PC-3 (cell line): ENCODE results near the gene TAC4. TPM values are rescaled to one million over a fixed set of nuclear protein-coding genes. Genes with fewer than 3 reads are reported as not detected.

Source experiments
- ATAC-seq: fragments of 200-7000 bp; cut with Tn5 transposase; 2 replicates; pipeline ENCODE4 v1.9.1; 2020; ENCODE audit warnings: mild to moderate bottlenecking, moderate library complexity
- BruUV-seq: library from RNA; stranded (reverse); fragments of 400-500 nt; replicated peaks from 2 replicates; lab custom pipeline; 2021; lab: Mats Ljungman, UMichigan
- CTCF ChIA-PET: fragments of 300-600 bp; sonication (Branson Sonifier 250); formaldehyde crosslinking; loops from one replicate; lab custom pipeline; 2022; ENCODE audit warnings: antibody characterized with exemption; lab: Charles Lee
- POLR2A ChIA-PET: fragments of 300-600 bp; sonication (Branson Sonifier 250); formaldehyde crosslinking; loops from one replicate; lab custom pipeline; 2022; ENCODE audit warnings: antibody characterized with exemption; ENCODE audit not compliant: unreplicated experiment; lab: Charles Lee
- DNase-seq: peaks from one replicate; pipeline ENCODE4 v3.0.0-alpha.2; 2015
- H2AFZ ChIP-seq: fragments of 300-600 bp; sonication (generic); 2 replicates; pipeline ENCODE4 v1.6.0; 2016; ENCODE audit warnings: antibody characterized with exemption, low read length
- H3F3A ChIP-seq: fragments of 300-600 bp; sonication (generic); one replicate; pipeline ENCODE4 v1.6.0; 2017; ENCODE audit warnings: antibody characterized with exemption, low read length, control low read depth, mild to moderate bottlenecking; ENCODE audit not compliant: unreplicated experiment
- H3K27ac ChIP-seq: fragments of 300-600 bp; sonication (generic); 2 replicates; pipeline ENCODE4 v1.5.1; 2016; ENCODE audit warnings: mild to moderate bottlenecking, low read length
- H3K27me3 ChIP-seq: fragments of 300-600 bp; sonication (generic); 2 replicates; pipeline ENCODE4 v1.6.1; 2016; ENCODE audit warnings: low read length, mixed read lengths
- H3K36me3 ChIP-seq: fragments of 300-600 bp; sonication (generic); 2 replicates; pipeline ENCODE4 v1.6.1; 2016; ENCODE audit warnings: low read depth, mixed run types, low read length, mixed read lengths
- H3K4me1 ChIP-seq: fragments of 300-600 bp; sonication (generic); 2 replicates; pipeline ENCODE4 v1.5.1; 2016; ENCODE audit warnings: low read length; ENCODE audit not compliant: insufficient read depth
- H3K4me2 ChIP-seq: fragments of 300-600 bp; sonication (generic); 2 replicates; pipeline ENCODE4 v1.6.0; 2016; ENCODE audit warnings: low read length
- H3K4me3 ChIP-seq: fragments of 300-600 bp; sonication (generic); 2 replicates; pipeline ENCODE4 v1.5.1; 2016; ENCODE audit warnings: mild to moderate bottlenecking, low read length, mixed read lengths
- H3K79me2 ChIP-seq: fragments of 300-600 bp; sonication (generic); 2 replicates; pipeline ENCODE4 v1.6.1; 2017; ENCODE audit warnings: low read length, mixed read lengths
- H3K9ac ChIP-seq: fragments of 300-600 bp; sonication (generic); 2 replicates; pipeline ENCODE4 v1.6.0; 2016; ENCODE audit warnings: mild to moderate bottlenecking, low read length
- H3K9me2 ChIP-seq: fragments of 300-600 bp; sonication (generic); replicated peaks from 2 replicates; pipeline ENCODE4 v1.6.1; 2016; ENCODE audit warnings: mixed run types, low read length, mixed read lengths
- H3K9me3 ChIP-seq: fragments of 300-600 bp; sonication (generic); 2 replicates; pipeline ENCODE4 v1.6.1; 2016; ENCODE audit warnings: low read length, mixed read lengths
- H4K20me1 ChIP-seq: fragments of 300-600 bp; sonication (generic); 2 replicates; pipeline ENCODE4 v1.6.1; 2016; ENCODE audit warnings: low read length, mixed read lengths
- EZH2 ChIP-seq: fragments of 300-600 bp; sonication (generic); IDR thresholded peaks from one replicate; pipeline ENCODE4 v1.6.1; 2017; ENCODE audit warnings: antibody characterized with exemption, mild to moderate bottlenecking, low read length; ENCODE audit not compliant: unreplicated experiment
- EZH2phosphoT487 ChIP-seq: fragments of 300-600 bp; sonication (generic); IDR thresholded peaks from 2 replicates; pipeline ENCODE4 v1.6.1; 2018; ENCODE audit warnings: mild to moderate bottlenecking, antibody characterized with exemption, low read length, borderline replicate concordance
- intact Hi-C: fragments of 100-400 bp; cut with micrococcal nuclease; formaldehyde crosslinking; loops from 2 replicates; pipeline ENCODE4 v1.9.0; 2023
- total RNA-seq: library from RNA; depleted of rRNA; stranded (reverse); fragments of >200 nt; gene quantifications from 2 replicates; pipeline ENCODE4 v1.2.3, GENCODE V29; 2014
- TF ChIP-seq, protein P1 (sequence below): fragments of 300-600 bp; sonication (generic); conservative IDR thresholded peaks from 2 replicates; pipeline ENCODE4 v1.5.1; 2017; ENCODE audit warnings: antibody characterized with exemption, low read depth, mild to moderate bottlenecking, low read length

The TAC4 gene
- total RNA-seq, 1 experiment from 2014 or later = not detected

DNA sequence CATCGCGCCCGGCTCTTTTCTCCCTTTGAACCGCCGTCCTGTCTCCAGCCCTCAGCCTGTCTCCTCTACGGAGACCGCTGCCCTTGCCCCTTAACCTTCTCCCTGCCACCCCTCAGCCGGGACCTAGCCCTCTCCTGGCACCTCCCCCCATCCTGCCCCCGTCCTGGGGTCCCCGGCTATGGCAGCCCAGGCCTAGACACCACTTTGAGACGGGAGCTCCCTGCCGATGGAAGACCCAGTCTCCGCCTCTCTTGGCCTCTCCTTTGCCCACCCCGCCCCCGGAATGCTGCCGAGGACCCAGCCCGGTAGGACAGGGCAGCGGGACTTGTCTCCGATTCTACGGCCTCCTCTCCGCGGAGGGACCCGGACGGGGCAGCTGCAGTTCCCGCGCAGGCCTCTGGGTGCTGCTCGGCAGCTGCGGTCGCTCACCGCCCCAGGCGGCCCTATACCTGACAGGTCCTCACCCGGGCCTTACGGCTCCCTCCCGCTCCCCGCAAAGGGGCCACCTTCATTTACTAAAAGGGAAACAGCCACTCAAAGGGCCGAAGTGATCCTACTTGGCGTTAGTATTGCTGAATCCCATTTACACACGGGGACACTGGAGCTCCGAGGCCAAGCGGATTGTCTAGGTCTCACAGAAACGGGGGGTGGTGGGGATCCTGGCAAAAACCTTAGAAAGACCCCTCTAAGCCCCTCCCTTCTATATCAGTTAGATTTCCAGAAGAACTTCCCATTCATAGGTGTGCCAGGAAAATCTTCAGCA, 32.6 kb upstream of the TAC4 start:
- DNase-seq = peak; percentile 91
- Histone ChIP-seq H3F3A (no peaks in the 10 kb centered on the region), H3K36me3 (no peaks in the 10 kb centered on the region), H3K4me3 (peak overlapping the region; percentile 43; the same call in 1 of the 2 replicates), H2AFZ (peak overlapping the region; percentile 63), H3K27me3 (no peaks in the 10 kb centered on the region), H3K4me1 (no peaks in the 10 kb centered on the region), H3K9me3 (no peaks in the 10 kb centered on the region), H3K9me2 (no peaks in the 10 kb centered on the region), H3K4me2 (peak overlapping the region; percentile 71), H3K9ac (no peak overlapping the region), H4K20me1 (no peaks in the 10 kb centered on the region), H3K79me2 (no peaks in the 10 kb centered on the region), H3K27ac (no peak overlapping the region)
- CTCF ChIA-PET = interaction anchor here (0.8 to 1.0 kb wide), 2 partner anchors 72 to 117 kb away, joined by 3 to 5 read pairs; no protein-coding TSS in a partner anchor
- BruUV-seq = no TSS peak
- POLR2A ChIA-PET = interaction anchor here (0.5 kb wide), 1 partner anchor 327 kb away, joined by 4 read pairs; no protein-coding TSS in a partner anchor
- intact Hi-C loops = loop anchor here (1.0 kb wide), 1 partner anchor 116 kb away; no protein-coding TSS in a partner anchor
- peak; percentile 99 for ATAC-seq
- TF ChIP-seq, protein P1, sequence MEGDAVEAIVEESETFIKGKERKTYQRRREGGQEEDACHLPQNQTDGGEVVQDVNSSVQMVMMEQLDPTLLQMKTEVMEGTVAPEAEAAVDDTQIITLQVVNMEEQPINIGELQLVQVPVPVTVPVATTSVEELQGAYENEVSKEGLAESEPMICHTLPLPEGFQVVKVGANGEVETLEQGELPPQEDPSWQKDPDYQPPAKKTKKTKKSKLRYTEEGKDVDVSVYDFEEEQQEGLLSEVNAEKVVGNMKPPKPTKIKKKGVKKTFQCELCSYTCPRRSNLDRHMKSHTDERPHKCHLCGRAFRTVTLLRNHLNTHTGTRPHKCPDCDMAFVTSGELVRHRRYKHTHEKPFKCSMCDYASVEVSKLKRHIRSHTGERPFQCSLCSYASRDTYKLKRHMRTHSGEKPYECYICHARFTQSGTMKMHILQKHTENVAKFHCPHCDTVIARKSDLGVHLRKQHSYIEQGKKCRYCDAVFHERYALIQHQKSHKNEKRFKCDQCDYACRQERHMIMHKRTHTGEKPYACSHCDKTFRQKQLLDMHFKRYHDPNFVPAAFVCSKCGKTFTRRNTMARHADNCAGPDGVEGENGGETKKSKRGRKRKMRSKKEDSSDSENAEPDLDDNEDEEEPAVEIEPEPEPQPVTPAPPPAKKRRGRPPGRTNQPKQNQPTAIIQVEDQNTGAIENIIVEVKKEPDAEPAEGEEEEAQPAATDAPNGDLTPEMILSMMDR = peak; percentile 98
- no peak for TF ChIP-seq EZH2phosphoT487

DNA sequence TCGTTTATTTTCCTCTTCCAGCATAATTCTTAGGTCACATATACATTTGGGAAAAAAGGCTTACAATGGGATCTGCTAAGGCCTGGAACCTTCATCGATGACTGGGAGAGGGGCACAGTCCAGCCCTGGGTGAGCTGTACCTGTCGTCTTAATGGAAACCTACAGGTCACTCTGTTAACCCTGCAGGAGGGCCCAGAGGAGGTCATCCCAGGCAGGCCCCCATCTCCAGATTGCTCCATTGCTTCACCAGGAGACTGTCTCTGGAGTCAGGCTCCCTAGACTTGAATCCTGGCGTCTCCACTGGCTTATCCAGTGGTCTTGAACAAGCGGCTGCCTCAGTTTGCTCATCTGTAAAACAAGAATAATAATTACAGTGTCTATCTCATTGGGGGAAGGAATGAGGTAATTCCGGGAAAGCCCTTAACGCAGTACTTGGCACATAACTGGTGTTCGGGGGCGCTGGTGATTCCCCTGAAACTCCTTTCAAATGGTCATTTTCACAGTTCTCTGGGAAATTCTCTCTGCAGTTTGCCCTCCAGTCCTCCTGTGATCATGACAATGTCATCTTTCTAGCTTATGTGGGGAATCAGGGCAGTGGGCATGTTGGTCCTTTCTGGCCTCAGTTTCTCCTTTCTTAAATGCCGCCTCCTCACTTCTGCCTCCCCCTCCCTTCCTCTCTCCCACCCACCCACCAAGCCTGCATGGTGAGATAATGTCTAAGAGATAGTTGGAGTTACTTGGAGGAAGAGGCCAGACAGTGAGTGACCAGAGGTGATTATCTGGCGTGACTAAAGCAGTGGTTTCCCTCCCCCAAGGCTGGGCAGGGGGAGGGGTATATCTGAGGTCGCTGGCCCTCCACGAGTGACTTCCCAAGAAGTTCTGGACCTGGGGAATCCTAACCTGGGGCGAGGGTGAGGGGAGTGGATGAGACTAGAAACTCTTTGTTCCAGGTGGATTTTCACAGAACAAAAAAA, 31.3 kb upstream of the TAC4 start:
- H3K9me3 ChIP-seq = no peaks in the 10 kb centered on the region
- H3K79me2 ChIP-seq = no peaks in the 10 kb centered on the region
- CTCF ChIA-PET = interaction anchor here (0.7 kb wide), 1 partner anchor 119 kb away, joined by 3 read pairs; no protein-coding TSS in a partner anchor
- H2AFZ ChIP-seq = no peak overlapping the region
- no peaks in the 10 kb centered on the region for H3F3A ChIP-seq
- POLR2A ChIA-PET = no interaction called here
- TF ChIP-seq EZH2 (no peak), EZH2phosphoT487 (no peak)
- TF ChIP-seq, protein P1 = no peak
- H3K4me2 ChIP-seq = no peak overlapping the region
- intact Hi-C loops = no loop called here
- no peak overlapping the region for H3K4me3 ChIP-seq
- no peak overlapping the region for H3K9ac ChIP-seq
- H3K4me1 ChIP-seq = no peaks in the 10 kb centered on the region
- H3K9me2 ChIP-seq = no peaks in the 10 kb centered on the region
- H3K27ac ChIP-seq = no peak overlapping the region
- no peaks in the 10 kb centered on the region for H3K27me3 ChIP-seq
- H3K36me3 ChIP-seq = no peaks in the 10 kb centered on the region
- no TSS peak for BruUV-seq
- no peak for ATAC-seq
- DNase-seq = no peak
- H4K20me1 ChIP-seq = no peaks in the 10 kb centered on the region
